WTC11 (cell line): Measurements from ENCODE around the gene PPM1A. TPM values are rescaled to one million over a fixed set of nuclear protein-coding genes. Genes with fewer than 3 reads are reported as not detected.

Experiments used
- ATAC-seq: fragments of 200-7000 bp; cut with Tn5 transposase; 2 replicates; pipeline ENCODE4 v1.10.0; 2021; ENCODE audit warnings: mild to moderate bottlenecking, moderate library complexity
- CTCF ChIA-PET: fragments of 300-600 bp; sonication (Branson Sonifier 250); formaldehyde crosslinking; loops from one replicate; lab custom pipeline; 2021; ENCODE audit warnings: antibody characterized with exemption; lab: Charles Lee
- POLR2A ChIA-PET: fragments of 350-600 bp; sonication (Branson Sonifier 250); formaldehyde crosslinking; loops from one replicate; lab custom pipeline; 2021; ENCODE audit warnings: antibody characterized with exemption; lab: Charles Lee
- DNase-seq: peaks from one replicate; pipeline ENCODE4 v3.0.0; 2021; ENCODE audit warnings: low spot score
- H3K27ac Mint-ChIP-seq: 2 replicates; pipeline ENCODE4 v1.8.0; 2021; ENCODE audit warnings: mixed read lengths
- H3K27me3 Mint-ChIP-seq: 2 replicates; pipeline ENCODE4 v1.8.0; 2021; ENCODE audit warnings: low read depth, mild to moderate bottlenecking, moderate library complexity, mixed read lengths
- H3K36me3 Mint-ChIP-seq: 2 replicates; pipeline ENCODE4 v1.8.0; 2021; ENCODE audit warnings: mixed read lengths
- H3K4me1 Mint-ChIP-seq: 2 replicates; pipeline ENCODE4 v1.8.0; 2022; ENCODE audit warnings: mixed read lengths
- H3K4me3 Mint-ChIP-seq: 2 replicates; pipeline ENCODE4 v1.8.0; 2021; ENCODE audit warnings: mild to moderate bottlenecking, moderate library complexity, mixed read lengths
- H3K9me3 Mint-ChIP-seq: 2 replicates; pipeline ENCODE4 v1.8.0; 2021; ENCODE audit warnings: mixed read lengths
- AFF4 ChIP-seq: sonication (generic); formaldehyde crosslinking; IDR thresholded peaks from 2 replicates; pipeline ENCODE4 v1.8.1; 2023; ENCODE audit warnings: mild to moderate bottlenecking, missing genetic modification reagents, borderline replicate concordance
- CREM ChIP-seq: sonication (generic); formaldehyde crosslinking; IDR thresholded peaks from 2 replicates; pipeline ENCODE4 v1.8.1; 2022; ENCODE audit warnings: mild to moderate bottlenecking, missing genetic modification reagents, moderate library complexity
- ESRRA ChIP-seq: sonication (generic); formaldehyde crosslinking; IDR thresholded peaks from 2 replicates; pipeline ENCODE4 v1.8.1; 2022; ENCODE audit warnings: mild to moderate bottlenecking, missing genetic modification reagents, borderline replicate concordance
- ETV6 ChIP-seq: sonication (generic); formaldehyde crosslinking; IDR thresholded peaks from 2 replicates; pipeline ENCODE4 v1.8.1; 2022; ENCODE audit warnings: mild to moderate bottlenecking, missing genetic modification reagents
- FOXK1 ChIP-seq: sonication (generic); formaldehyde crosslinking; IDR thresholded peaks from 2 replicates; pipeline ENCODE4 v1.8.0; 2022; ENCODE audit warnings: mild to moderate bottlenecking, moderate library complexity, missing genetic modification reagents
- FOXP1 ChIP-seq: sonication (generic); formaldehyde crosslinking; IDR thresholded peaks from 2 replicates; pipeline ENCODE4 v1.8.0; 2022; ENCODE audit warnings: missing genetic modification reagents, mild to moderate bottlenecking, moderate library complexity, borderline replicate concordance
- IRF1 ChIP-seq: sonication (generic); formaldehyde crosslinking; IDR thresholded peaks from 2 replicates; pipeline ENCODE4 v1.8.0; 2023; ENCODE audit warnings: missing genetic modification reagents
- IRF2 ChIP-seq: sonication (generic); formaldehyde crosslinking; IDR thresholded peaks from 2 replicates; pipeline ENCODE4 v1.8.0; 2022; ENCODE audit warnings: low read depth, missing genetic modification reagents, borderline replicate concordance
- JUN ChIP-seq: sonication (generic); formaldehyde crosslinking; IDR thresholded peaks from 2 replicates; pipeline ENCODE4 v1.8.0; 2023; ENCODE audit warnings: mild to moderate bottlenecking, missing genetic modification reagents
- MYBL2 ChIP-seq: sonication (generic); formaldehyde crosslinking; IDR thresholded peaks from 2 replicates; pipeline ENCODE4 v1.8.1; 2023; ENCODE audit warnings: mild to moderate bottlenecking, moderate library complexity, missing genetic modification reagents
- NFATC4 ChIP-seq: fragments of 250-450 bp; sonication (Bioruptor Pico); IDR thresholded peaks from 2 replicates; pipeline ENCODE4 v1.9.0; 2021; ENCODE audit warnings: mild to moderate bottlenecking
- NFYB ChIP-seq: sonication (generic); formaldehyde crosslinking; conservative IDR thresholded peaks from 2 replicates; pipeline ENCODE4 v1.8.0; 2022; ENCODE audit warnings: low read depth, missing genetic modification reagents
- SMAD4 ChIP-seq: sonication (generic); formaldehyde crosslinking; IDR thresholded peaks from 2 replicates; pipeline ENCODE4 v1.8.0; 2022; ENCODE audit warnings: mild to moderate bottlenecking, missing genetic modification reagents
- SOX15 ChIP-seq: fragments of 250-450 bp; sonication (Bioruptor Pico); IDR thresholded peaks from 2 replicates; pipeline ENCODE4 v1.9.0; 2021; ENCODE audit warnings: mild to moderate bottlenecking
- SP1 ChIP-seq: sonication (generic); formaldehyde crosslinking; conservative IDR thresholded peaks from 2 replicates; pipeline ENCODE4 v1.8.1; 2022; ENCODE audit warnings: missing genetic modification reagents
- TCF7 ChIP-seq: sonication (generic); formaldehyde crosslinking; IDR thresholded peaks from 2 replicates; pipeline ENCODE4 v1.8.0; 2022; ENCODE audit warnings: mild to moderate bottlenecking, low read depth, missing genetic modification reagents, moderate library complexity
- TEAD1 ChIP-seq: sonication (generic); formaldehyde crosslinking; IDR thresholded peaks from 2 replicates; pipeline ENCODE4 v1.8.0; 2022; ENCODE audit warnings: mild to moderate bottlenecking, missing genetic modification reagents
- ZBTB21 ChIP-seq: sonication (generic); formaldehyde crosslinking; IDR thresholded peaks from 2 replicates; pipeline ENCODE4 v1.8.1; 2023; ENCODE audit warnings: mild to moderate bottlenecking, missing genetic modification reagents, borderline replicate concordance
- ZNF263 ChIP-seq: sonication (generic); formaldehyde crosslinking; IDR thresholded peaks from 2 replicates; pipeline ENCODE4 v1.8.1; 2022; ENCODE audit warnings: low read depth, mild to moderate bottlenecking, moderate library complexity, missing genetic modification reagents
- ZNF416 ChIP-seq: fragments of 250-450 bp; sonication (Bioruptor Pico); IDR thresholded peaks from 2 replicates; pipeline ENCODE4 v1.9.0; 2021; ENCODE audit warnings: mild to moderate bottlenecking, inconsistent platforms
- ZNF671 ChIP-seq: fragments of 250-450 bp; sonication (Bioruptor Pico); IDR thresholded peaks from 2 replicates; pipeline ENCODE4 v1.8.0; 2021; ENCODE audit warnings: mild to moderate bottlenecking
- total RNA-seq: library from RNA; stranded (reverse); gene quantifications from 3 replicates; pipeline ENCODE4 v1.2.3, GENCODE V29; 2021
- TF ChIP-seq, protein P1 (sequence below): fragments of 250-450 bp; sonication (Bioruptor Pico); IDR thresholded peaks from 2 replicates; pipeline ENCODE4 v1.9.0; 2021; ENCODE audit warnings: mild to moderate bottlenecking
- TF ChIP-seq, protein P2 (sequence below): sonication (generic); formaldehyde crosslinking; IDR thresholded peaks from 2 replicates; pipeline ENCODE4 v1.8.0; 2022; ENCODE audit warnings: mild to moderate bottlenecking, missing genetic modification reagents
- TF ChIP-seq, protein P3 (sequence below): sonication (generic); formaldehyde crosslinking; IDR thresholded peaks from 2 replicates; pipeline ENCODE4 v1.8.1; 2022; ENCODE audit warnings: missing genetic modification reagents, borderline replicate concordance
- TF ChIP-seq, protein P4 (sequence below): sonication (generic); formaldehyde crosslinking; IDR thresholded peaks from 2 replicates; pipeline ENCODE4 v1.8.1; 2023; ENCODE audit warnings: mild to moderate bottlenecking, moderate library complexity, missing genetic modification reagents

The PPM1A gene
- total RNA-seq, 1 experiment from 2014 or later: 52.5 TPM

- no peak for TF ChIP-seq JUN
Observed at GRCh38 chr14:60217713-60218112, 31.3 kb upstream of the PPM1A start (continued).

- CTCF ChIA-PET: no interaction called here
- no peaks in the 10 kb centered on the region for H3K36me3 Mint-ChIP-seq
- H3K27me3 Mint-ChIP-seq: no peaks in the 10 kb centered on the region
- no peak overlapping the region for H3K4me3 Mint-ChIP-seq
- ATAC-seq: no peak
- H3K4me1 Mint-ChIP-seq: peaks cover 7% of the 10 kb centered on the region
- no peaks in the 10 kb centered on the region for H3K9me3 Mint-ChIP-seq
- no peak for TF ChIP-seq FOXK1 (CRISPR knock-in tag)
- no peak for TF ChIP-seq ZNF416 (CRISPR knock-in tag)
- no peak for TF ChIP-seq SP1 (CRISPR knock-in tag)
- TF ChIP-seq IRF1 (CRISPR knock-in tag): no peak
- TF ChIP-seq SOX15 (CRISPR knock-in tag): no peak
- no peak for TF ChIP-seq ZBTB21 (CRISPR knock-in tag)
- TF ChIP-seq FOXP1 (CRISPR knock-in tag): no peak
- TF ChIP-seq ZNF671: no peak
- TF ChIP-seq SMAD4: no peak
- TF ChIP-seq ESRRA (CRISPR knock-in tag): no peak
- TF ChIP-seq, protein P1, sequence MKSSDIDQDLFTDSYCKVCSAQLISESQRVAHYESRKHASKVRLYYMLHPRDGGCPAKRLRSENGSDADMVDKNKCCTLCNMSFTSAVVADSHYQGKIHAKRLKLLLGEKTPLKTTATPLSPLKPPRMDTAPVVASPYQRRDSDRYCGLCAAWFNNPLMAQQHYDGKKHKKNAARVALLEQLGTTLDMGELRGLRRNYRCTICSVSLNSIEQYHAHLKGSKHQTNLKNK (CRISPR knock-in tag): no peak
- no peak for TF ChIP-seq NFATC4 (CRISPR knock-in tag)
- TF ChIP-seq TEAD1 (CRISPR knock-in tag): no peak
- TF ChIP-seq TCF7: no peak
- TF ChIP-seq IRF2 (CRISPR knock-in tag): no peak
- DNase-seq: no peak
- POLR2A ChIA-PET: no interaction called here
- no peak overlapping the region for H3K27ac Mint-ChIP-seq
Observed at GRCh38 chr14:60220084-60220483, 28.9 kb upstream of the PPM1A start.

- Mint-ChIP-seq H3K4me1 (peaks cover 7% of the 10 kb centered on the region), H3K4me3 (no peak overlapping the region), H3K9me3 (no peaks in the 10 kb centered on the region), H3K36me3 (no peaks in the 10 kb centered on the region), H3K27ac (no peak overlapping the region), H3K27me3 (no peaks in the 10 kb centered on the region)
- DNase-seq (no peak), ATAC-seq (peak; percentile 62)
- CTCF ChIA-PET: interaction anchor here (0.6 to 1.4 kb wide), 2 partner anchors 40 to 111 kb away, joined by 3 to 8 read pairs; no protein-coding TSS in a partner anchor
- POLR2A ChIA-PET: no interaction called here
- TF ChIP-seq ETV6 (CRISPR knock-in tag) (no peak), MYBL2 (CRISPR knock-in tag) (no peak), CREM (CRISPR knock-in tag) (no peak), IRF1 (CRISPR knock-in tag) (no peak), NFYB (no peak), SOX15 (CRISPR knock-in tag) (no peak), AFF4 (no peak), ZNF263 (CRISPR knock-in tag) (no peak)
- TF ChIP-seq, protein P1 (CRISPR knock-in tag): no peak
- TF ChIP-seq, protein P2, sequence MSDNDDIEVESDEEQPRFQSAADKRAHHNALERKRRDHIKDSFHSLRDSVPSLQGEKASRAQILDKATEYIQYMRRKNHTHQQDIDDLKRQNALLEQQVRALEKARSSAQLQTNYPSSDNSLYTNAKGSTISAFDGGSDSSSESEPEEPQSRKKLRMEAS: no peak
- TF ChIP-seq, protein P3, sequence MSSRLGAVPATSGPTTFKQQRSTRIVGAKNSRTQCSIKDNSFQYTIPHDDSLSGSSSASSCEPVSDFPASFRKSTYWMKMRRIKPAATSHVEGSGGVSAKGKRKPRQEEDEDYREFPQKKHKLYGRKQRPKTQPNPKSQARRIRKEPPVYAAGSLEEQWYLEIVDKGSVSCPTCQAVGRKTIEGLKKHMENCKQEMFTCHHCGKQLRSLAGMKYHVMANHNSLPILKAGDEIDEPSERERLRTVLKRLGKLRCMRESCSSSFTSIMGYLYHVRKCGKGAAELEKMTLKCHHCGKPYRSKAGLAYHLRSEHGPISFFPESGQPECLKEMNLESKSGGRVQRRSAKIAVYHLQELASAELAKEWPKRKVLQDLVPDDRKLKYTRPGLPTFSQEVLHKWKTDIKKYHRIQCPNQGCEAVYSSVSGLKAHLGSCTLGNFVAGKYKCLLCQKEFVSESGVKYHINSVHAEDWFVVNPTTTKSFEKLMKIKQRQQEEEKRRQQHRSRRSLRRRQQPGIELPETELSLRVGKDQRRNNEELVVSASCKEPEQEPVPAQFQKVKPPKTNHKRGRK (CRISPR knock-in tag): no peak
- TF ChIP-seq, protein P4, sequence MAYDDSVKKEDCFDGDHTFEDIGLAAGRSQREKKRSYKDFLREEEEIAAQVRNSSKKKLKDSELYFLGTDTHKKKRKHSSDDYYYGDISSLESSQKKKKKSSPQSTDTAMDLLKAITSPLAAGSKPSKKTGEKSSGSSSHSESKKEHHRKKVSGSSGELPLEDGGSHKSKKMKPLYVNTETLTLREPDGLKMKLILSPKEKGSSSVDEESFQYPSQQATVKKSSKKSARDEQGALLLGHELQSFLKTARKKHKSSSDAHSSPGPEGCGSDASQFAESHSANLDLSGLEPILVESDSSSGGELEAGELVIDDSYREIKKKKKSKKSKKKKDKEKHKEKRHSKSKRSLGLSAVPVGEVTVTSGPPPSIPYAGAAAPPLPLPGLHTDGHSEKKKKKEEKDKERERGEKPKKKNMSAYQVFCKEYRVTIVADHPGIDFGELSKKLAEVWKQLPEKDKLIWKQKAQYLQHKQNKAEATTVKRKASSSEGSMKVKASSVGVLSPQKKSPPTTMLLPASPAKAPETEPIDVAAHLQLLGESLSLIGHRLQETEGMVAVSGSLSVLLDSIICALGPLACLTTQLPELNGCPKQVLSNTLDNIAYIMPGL (CRISPR knock-in tag): no peak
Observed at GRCh38 chr14:60220917-60221316, 28.1 kb upstream of the PPM1A start.
